ENCODE measurements around the gene LYRM2.

LYRM2 gene, protein sequence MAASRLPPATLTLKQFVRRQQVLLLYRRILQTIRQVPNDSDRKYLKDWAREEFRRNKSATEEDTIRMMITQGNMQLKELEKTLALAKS

DNA sequence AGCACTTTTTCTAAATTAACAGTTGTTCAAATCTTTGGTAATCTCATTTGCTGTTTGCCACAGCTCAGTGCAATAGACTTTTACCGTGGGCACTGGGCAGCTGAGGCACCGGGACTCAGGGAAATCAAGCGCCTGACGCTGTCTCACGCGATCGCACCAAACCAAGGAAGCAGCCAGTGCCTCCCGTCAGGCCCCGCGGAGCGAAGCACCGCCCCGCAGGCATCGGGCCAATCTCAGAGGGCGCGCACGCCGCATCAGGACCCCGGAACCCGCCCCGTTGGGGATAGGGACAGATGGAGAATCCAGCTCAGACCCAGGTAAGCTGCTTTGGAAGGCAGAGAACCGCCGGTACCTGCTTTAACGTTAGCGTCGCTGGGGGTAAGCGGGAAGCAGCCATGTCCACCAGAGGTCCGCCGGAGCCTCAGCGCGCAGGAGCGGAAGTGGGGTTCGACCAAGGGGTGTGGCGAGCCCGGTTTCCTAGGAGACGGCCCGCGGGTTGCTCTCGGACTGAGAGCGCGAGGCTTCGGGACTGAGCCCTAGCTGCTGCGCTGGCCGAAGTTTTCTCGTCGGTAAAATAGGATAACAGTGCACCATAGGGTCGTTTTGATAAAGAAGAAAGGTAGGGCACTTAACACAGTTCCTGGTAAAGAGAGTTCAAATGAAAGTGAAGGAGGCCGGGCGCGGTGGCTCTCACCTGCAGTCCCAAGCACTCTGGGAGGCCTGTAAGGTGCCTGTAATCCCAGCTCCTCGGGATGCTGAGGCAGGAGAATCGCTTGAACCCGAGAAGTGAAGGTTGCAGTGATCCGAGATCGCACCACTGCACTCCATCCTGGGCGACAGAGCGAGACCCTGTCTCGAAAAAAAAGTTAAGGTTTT, at the start of gene LYRM2:
TSS of gene LYRM2 (minus strand) at position 428 of the 876 bp plus-strand sequence. CDS start at position 397, 31 bp downstream.
- peak within 1 kb of the TSS; percentile 67 to 79 for H3K4me3 ChIP-seq (replicated peaks in 1 of 2; ENCODE audit: low read depth in 2 of 2, low read length in 2 of 2)
- DNase-seq (ENCODE audit: low read depth in 2 of 2), result peak; percentile 94 to 95
- TF ChIP-seq, protein P1, sequence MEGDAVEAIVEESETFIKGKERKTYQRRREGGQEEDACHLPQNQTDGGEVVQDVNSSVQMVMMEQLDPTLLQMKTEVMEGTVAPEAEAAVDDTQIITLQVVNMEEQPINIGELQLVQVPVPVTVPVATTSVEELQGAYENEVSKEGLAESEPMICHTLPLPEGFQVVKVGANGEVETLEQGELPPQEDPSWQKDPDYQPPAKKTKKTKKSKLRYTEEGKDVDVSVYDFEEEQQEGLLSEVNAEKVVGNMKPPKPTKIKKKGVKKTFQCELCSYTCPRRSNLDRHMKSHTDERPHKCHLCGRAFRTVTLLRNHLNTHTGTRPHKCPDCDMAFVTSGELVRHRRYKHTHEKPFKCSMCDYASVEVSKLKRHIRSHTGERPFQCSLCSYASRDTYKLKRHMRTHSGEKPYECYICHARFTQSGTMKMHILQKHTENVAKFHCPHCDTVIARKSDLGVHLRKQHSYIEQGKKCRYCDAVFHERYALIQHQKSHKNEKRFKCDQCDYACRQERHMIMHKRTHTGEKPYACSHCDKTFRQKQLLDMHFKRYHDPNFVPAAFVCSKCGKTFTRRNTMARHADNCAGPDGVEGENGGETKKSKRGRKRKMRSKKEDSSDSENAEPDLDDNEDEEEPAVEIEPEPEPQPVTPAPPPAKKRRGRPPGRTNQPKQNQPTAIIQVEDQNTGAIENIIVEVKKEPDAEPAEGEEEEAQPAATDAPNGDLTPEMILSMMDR (IDR thresholded peaks at IDR 0.05; ENCODE audit: low read depth, low read length), result peak; percentile 15

DNA sequence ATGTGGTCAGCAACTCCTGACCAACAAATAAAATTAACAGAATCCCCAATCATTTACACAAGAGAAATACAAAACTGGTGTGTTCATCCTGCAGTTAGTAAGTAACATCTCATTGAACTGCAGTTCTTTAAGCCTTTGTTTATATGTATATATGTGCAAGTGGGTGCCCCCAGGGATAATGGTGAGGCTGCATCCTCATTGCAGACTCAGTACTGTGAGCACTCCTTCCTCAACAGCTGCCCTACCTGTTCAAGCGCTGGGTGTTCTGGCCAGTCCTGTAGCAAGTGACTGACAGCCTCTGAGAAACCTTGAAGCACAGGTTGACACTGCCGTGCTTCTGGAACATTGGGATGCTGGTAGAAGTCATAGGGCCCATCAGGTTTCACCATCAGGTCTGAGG, 49.8 kb upstream of the LYRM2 start:
- no peak overlapping the region for H3K4me3 ChIP-seq (replicated peaks in 1 of 2; ENCODE audit: low read depth in 2 of 2, low read length in 2 of 2)
- no peak for DNase-seq (ENCODE audit: low read depth in 2 of 2)
- TF ChIP-seq, protein P1 (IDR thresholded peaks at IDR 0.05; ENCODE audit: low read depth, low read length), result no peak

DNA sequence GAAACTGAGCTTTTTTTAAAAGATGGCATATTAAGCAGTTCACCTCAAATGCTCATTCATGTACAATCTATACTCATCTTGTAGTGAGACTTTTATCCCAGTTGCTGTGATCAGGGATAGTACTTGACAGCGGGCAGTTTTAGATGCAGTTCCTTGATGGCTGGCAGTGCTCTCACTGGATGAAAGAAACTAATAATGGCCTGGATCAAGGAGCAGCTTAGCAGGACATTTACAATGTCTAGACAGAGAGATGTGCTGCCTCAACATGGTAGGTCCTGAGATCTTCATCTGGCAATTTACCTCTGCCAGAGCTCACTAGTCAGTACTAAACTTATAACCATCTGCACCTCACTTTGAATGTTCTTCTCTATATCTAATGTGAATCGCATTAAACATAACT, 46.8 kb upstream of the LYRM2 start:
- TF ChIP-seq, protein P1 (IDR thresholded peaks at IDR 0.05; ENCODE audit: low read depth, low read length), result no peak
- H3K4me3 ChIP-seq (replicated peaks in 1 of 2; ENCODE audit: low read depth in 2 of 2, low read length in 2 of 2), result no peak overlapping the region
- DNase-seq (ENCODE audit: low read depth in 2 of 2), result no peak

DNA sequence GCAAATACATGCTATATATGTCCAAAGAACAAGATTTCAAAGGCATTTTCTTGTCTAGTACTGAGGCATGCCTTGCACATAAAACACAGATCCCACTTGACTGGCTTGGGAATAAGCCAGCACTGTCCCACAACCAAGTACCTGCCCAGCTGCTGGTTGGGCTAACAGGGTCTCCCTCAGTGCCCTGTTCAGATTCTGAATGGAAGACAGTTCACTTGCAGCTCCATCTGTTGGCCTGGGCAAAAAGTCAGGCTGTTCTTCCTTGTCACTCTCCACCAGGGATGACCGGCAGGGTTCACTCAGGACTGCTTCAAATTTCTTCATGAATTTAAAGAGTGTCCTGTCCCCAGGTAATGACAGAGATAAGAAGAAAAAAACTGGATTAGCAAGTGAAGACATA, 44.4 kb upstream of the LYRM2 start:
- TF ChIP-seq, protein P1 (IDR thresholded peaks at IDR 0.05; ENCODE audit: low read depth, low read length), result no peak
- H3K4me3 ChIP-seq (replicated peaks in 1 of 2; ENCODE audit: low read depth in 2 of 2, low read length in 2 of 2), result no peak overlapping the region
- no peak for DNase-seq (ENCODE audit: low read depth in 2 of 2)

DNA sequence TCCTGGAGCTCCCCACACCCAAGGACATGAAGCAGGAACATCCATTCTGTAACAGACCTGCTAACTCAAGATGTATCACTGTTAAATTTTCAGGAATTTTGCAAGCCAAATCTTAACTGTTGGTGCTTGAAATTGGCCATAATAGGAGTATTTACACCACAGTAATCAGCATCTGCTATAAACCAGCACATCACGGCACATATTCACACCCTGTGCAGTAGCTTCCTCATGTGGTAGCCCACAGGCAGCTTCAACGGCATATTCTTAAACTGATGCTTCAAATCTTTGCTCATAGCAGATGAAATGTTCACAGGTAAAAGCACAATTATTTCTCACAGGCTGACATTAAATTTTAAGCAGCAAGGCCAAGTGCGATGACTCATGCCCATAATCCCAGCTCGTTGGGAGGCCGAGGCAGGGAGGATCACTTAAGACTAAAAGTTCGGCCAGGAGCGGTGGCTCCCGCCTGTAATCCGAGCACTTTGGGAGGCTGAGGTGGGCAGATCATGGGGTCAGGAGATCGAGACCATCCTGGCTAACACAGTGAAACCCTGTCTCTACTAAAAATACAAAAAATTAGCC, 43.5 kb upstream of the LYRM2 start:
- TF ChIP-seq, protein P1 (IDR thresholded peaks at IDR 0.05; ENCODE audit: low read depth, low read length), result no peak
- no peak for DNase-seq (ENCODE audit: low read depth in 2 of 2)
- H3K4me3 ChIP-seq (replicated peaks in 1 of 2; ENCODE audit: low read depth in 2 of 2, low read length in 2 of 2), result no peak overlapping the region

DNA sequence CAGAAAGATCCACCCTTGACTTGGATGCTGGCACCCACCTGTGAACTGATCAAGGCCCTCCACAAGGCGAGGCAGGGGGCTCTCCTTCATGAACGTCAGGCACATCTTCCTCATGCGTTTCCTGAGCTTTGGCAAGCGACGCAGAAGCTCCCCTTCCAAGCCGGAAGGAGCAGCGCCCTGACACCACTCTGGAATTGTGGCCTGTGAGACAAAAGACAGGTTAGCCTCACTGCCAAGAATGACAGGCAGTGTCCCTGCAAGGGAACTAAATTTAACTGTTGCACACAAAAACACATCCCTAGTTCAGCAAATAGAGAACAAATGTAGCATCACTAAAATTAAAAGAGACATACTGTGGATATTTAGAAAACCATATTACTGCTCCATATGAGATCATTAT, 42.0 kb upstream of the LYRM2 start:
- DNase-seq (ENCODE audit: low read depth in 2 of 2), result no peak
- H3K4me3 ChIP-seq (replicated peaks in 1 of 2; ENCODE audit: low read depth in 2 of 2, low read length in 2 of 2), result no peak overlapping the region
- TF ChIP-seq, protein P1 (IDR thresholded peaks at IDR 0.05; ENCODE audit: low read depth, low read length), result no peak

Measured in cardiac fibroblast (primary cell).